GM06990 (cell line): ENCODE results near the gene LYSMD4.
A peak's percentile ranks its signal among the peaks of the same experiment; 100 is the strongest.

Experiments used
- DNase-seq: peaks from one replicate; pipeline ENCODE4 v3.0.0-alpha.2; 2011; ENCODE audit not compliant: insufficient read length; ENCODE audit errors: extremely low read depth
- H3K27me3 ChIP-seq: replicated peaks from 2 replicates; pipeline ENCODE4 v1.6.0; 2011; ENCODE audit warnings: low read length; ENCODE audit not compliant: control insufficient read depth, insufficient read depth
- H3K36me3 ChIP-seq: 2 replicates; pipeline ENCODE4 v1.5.1; 2011; ENCODE audit warnings: low read length; ENCODE audit not compliant: control insufficient read depth, insufficient read depth
- H3K4me3 ChIP-seq: replicated peaks from 2 replicates; pipeline ENCODE4 v1.5.1; 2011; ENCODE audit warnings: low read depth, mild to moderate bottlenecking, control low read depth, low read length
- CTCF ChIP-seq: IDR thresholded peaks from 2 replicates; pipeline ENCODE4 v1.5.1; 2011; ENCODE audit warnings: low read length, control low read depth, mild to moderate bottlenecking, inconsistent platforms; ENCODE audit not compliant: insufficient read depth, poor library complexity, severe bottlenecking

Gene LYSMD4

GRCh38 chr15:99744142-99744541 is 10.9 kb upstream of the LYSMD4 start:
- DNase-seq = no peak
- Histone ChIP-seq H3K27me3 (no peaks in the 10 kb centered on the region), H3K4me3 (no peak overlapping the region), H3K36me3 (no peaks in the 10 kb centered on the region)
- TF ChIP-seq CTCF = peak; percentile 15

- no peak overlapping the region for H3K4me3 ChIP-seq
- DNase-seq = no peak
- no peaks in the 10 kb centered on the region for H3K36me3 ChIP-seq
- no peak for TF ChIP-seq CTCF
- H3K27me3 ChIP-seq = no peaks in the 10 kb centered on the region
Observed at GRCh38 chr15:99741835-99742234, 8.6 kb upstream of the LYSMD4 start.

DNA sequence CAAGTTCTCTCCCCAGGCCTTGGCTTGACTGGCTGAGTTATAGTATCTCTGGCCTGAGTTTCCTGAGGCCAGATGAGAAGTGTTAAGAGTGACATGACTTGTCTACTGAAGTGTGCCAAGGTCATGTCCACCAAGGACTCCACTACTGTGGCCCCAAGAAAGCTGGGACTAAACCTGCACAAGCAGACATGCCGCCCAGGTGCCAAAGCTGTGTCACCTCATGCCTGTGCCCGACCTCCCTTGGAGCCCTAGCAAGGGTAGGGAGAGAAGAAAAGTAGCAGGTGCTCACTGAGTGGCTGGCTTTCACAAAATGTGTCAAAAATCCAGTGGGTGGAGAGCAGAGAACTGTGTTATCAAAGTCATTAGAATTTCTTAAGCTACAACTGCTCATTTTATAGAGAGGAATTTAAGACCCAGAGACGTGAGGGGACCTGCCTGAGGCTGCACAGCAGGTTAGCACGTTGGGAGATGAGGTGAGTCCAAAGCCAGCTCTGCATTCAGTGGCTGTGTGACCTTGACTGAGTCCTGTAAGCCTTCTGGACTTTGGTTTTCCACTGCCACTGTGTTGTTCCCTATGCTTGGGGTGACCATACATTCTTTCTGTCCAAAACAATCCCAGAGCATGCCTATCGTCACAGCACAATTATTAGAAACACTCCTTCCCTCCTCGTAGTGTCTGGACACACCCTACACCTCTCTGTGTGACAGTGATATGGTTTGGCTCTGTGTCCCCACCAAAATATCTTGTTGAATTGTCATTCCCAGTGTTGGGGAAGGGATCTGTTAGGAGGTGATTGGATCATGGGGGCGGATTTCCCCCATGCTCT is 5.0 kb upstream of the LYSMD4 start:
- no peaks in the 10 kb centered on the region for H3K27me3 ChIP-seq
- no peak overlapping the region for H3K4me3 ChIP-seq
- TF ChIP-seq CTCF = no peak
- H3K36me3 ChIP-seq = no peaks in the 10 kb centered on the region
- DNase-seq = no peak

- no peak for DNase-seq
- H3K36me3 ChIP-seq = no peaks in the 10 kb centered on the region
- no peak overlapping the region for H3K4me3 ChIP-seq
- no peaks in the 10 kb centered on the region for H3K27me3 ChIP-seq
- no peak for TF ChIP-seq CTCF
Observed at GRCh38 chr15:99736702-99737101, 3.5 kb upstream of the LYSMD4 start.

GRCh38 chr15:99735868-99736267 is 2.6 kb upstream of the LYSMD4 start:
- H3K4me3 ChIP-seq = no peak overlapping the region
- H3K27me3 ChIP-seq = no peaks in the 10 kb centered on the region
- no peaks in the 10 kb centered on the region for H3K36me3 ChIP-seq
- DNase-seq = no peak
- TF ChIP-seq CTCF = no peak
